NCI-H2171 treated with DMSO at 0.1 percent for 48 hours (cell line): ENCODE results near the gene EBLN2.

Experiments
- DNase-seq: peaks from one replicate; lab custom pipeline; 2025; lab: John Stamatoyannopoulos, UW

Gene EBLN2

GRCh38 chr3:73107676-73108187, 46.3 kb downstream of the EBLN2 start:
- no peak for DNase-seq

- no peak for DNase-seq
Observed at GRCh38 chr3:73108750-73109149, 47.3 kb downstream of the EBLN2 start.

GRCh38 chr3:73110530-73110929, 49.1 kb downstream of the EBLN2 start:
- DNase-seq, result no peak
